GM12892 (cell line): Measurements from ENCODE around the gene BRINP2.

Experiments used
- POLR2A ChIP-seq: IDR thresholded peaks from 2 replicates; pipeline ENCODE4 v1.6.1; 2011; ENCODE audit warnings: low read depth, low read length, control low read depth
- POLR2AphosphoS5 ChIP-seq: IDR thresholded peaks from 2 replicates; pipeline ENCODE4 v1.6.1; 2011; ENCODE audit warnings: low read depth, low read length, control low read depth

- TF ChIP-seq POLR2A (no peak), POLR2AphosphoS5 (no peak)
Measured at GRCh38 chr1:177185209-177185608, 14.5 kb downstream of the BRINP2 start.
